Bronchial epithelial cell (primary cell): ENCODE data around the gene C11orf98. TPM values are rescaled to one million over a fixed set of nuclear protein-coding genes. Genes with fewer than 3 reads are reported as not detected.

ENCODE experiments used
- DNase-seq: peaks from one replicate; pipeline ENCODE4 v3.0.0-alpha.2; 2010; ENCODE audit warnings: low read depth
- FAIRE-seq: peaks from 2 replicates; lab custom pipeline; 2011; peaks lifted over from hg19 to GRCh38; lab: Jason Lieb, UNC
- H3K27me3 ChIP-seq: 2 replicates; pipeline ENCODE4 v1.5.1; 2011; ENCODE audit warnings: low read length; ENCODE audit not compliant: control insufficient read depth, insufficient read depth
- H3K36me3 ChIP-seq: 2 replicates; pipeline ENCODE4 v1.5.1; 2011; ENCODE audit warnings: low read length; ENCODE audit not compliant: control insufficient read depth, insufficient read depth
- H3K4me3 ChIP-seq: 2 replicates; pipeline ENCODE4 v1.5.1; 2011; ENCODE audit warnings: mild to moderate bottlenecking, low read depth, low read length, control low read depth
- CTCF ChIP-seq: IDR thresholded peaks from 2 replicates; pipeline ENCODE4 v1.5.1; 2011; ENCODE audit warnings: mild to moderate bottlenecking, moderate library complexity, low read length, control low read depth, inconsistent platforms; ENCODE audit not compliant: insufficient read depth, severe bottlenecking
- total RNA-seq: library from RNA; depleted of rRNA; stranded (reverse); fragments of >200 nt; gene quantifications from 2 replicates; pipeline ENCODE4 v1.2.1, GENCODE V29; 2014

The C11orf98 gene
- total RNA-seq, result 79.5 and 83.7 TPM in 2 replicates

GRCh38 chr11:62665075-62665598, at the start of gene C11orf98, which contains the start of gene CSKMT:
C11orf98 (minus strand) TSS chr11:62665210; CDS start chr11:62665169, 41 bp downstream.
CSKMT (plus strand) TSS chr11:62665312; CDS start chr11:62665880, 568 bp downstream.
- FAIRE-seq (no peak), DNase-seq (peak; percentile 74)
- H3K36me3 ChIP-seq, result peaks cover 12% of the 10 kb centered on the region
- H3K4me3 ChIP-seq, result peak within 1 kb of the TSS; percentile 80
- no peak for TF ChIP-seq CTCF
- H3K27me3 ChIP-seq, result no peaks in the 10 kb centered on the region

- no peak for TF ChIP-seq CTCF
- Histone ChIP-seq H3K36me3 (peaks cover 29% of the 10 kb centered on the region), H3K27me3 (no peaks in the 10 kb centered on the region), H3K4me3 (no peak overlapping the region)
- DNase-seq, result no peak
- no peak for FAIRE-seq
Observed at GRCh38 chr11:62713343-62713742, 48.3 kb upstream of the C11orf98 start.

DNA sequence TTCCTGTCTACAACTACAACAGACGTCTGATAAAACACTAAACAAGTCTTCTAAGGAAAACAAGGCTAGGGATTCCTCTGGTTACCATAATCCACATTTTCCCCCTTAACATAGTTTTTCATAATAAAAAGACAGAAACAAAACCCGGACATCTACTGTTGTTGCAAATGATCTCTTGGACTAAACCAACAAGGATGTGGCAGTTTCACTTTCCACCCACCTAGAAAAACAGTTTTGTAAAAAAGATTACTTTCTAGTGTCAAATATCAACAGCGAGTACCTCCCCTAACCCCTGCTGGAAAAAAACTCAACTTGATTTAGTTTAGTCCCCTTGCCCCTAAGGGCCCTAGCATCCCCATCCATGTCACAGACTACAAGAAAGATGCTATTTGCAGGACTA, 47.9 kb upstream of the C11orf98 start:
- Histone ChIP-seq H3K27me3 (no peaks in the 10 kb centered on the region), H3K36me3 (peaks cover 28% of the 10 kb centered on the region), H3K4me3 (no peak overlapping the region)
- TF ChIP-seq CTCF, result no peak
- no peak for DNase-seq
- no peak for FAIRE-seq

GRCh38 chr11:62712276-62712812, 47.3 kb upstream of the C11orf98 start:
- H3K27me3 ChIP-seq, result no peaks in the 10 kb centered on the region
- no peak overlapping the region for H3K4me3 ChIP-seq
- FAIRE-seq (no peak), DNase-seq (no peak)
- no peak for TF ChIP-seq CTCF
- H3K36me3 ChIP-seq, result peaks cover 25% of the 10 kb centered on the region

- Histone ChIP-seq H3K4me3 (peak overlapping the region; percentile 46), H3K27me3 (no peaks in the 10 kb centered on the region), H3K36me3 (peaks cover 10% of the 10 kb centered on the region)
- DNase-seq (no peak), FAIRE-seq (no peak)
- TF ChIP-seq CTCF, result no peak
Observed at GRCh38 chr11:62710001-62710345, 45.0 kb upstream of the C11orf98 start.
